ENCODE data around the gene CCDC88C.

GRCh38 chr14:91346838-91347173, 70.8 kb downstream of the CCDC88C start:
- TF ChIP-seq CTCF (optimal IDR thresholded peaks at IDR 0.05 in 1 of 3, IDR thresholded peaks at IDR 0.05 in 1 of 3, conservative IDR thresholded peaks at IDR 0.05 in 1 of 3; ENCODE audit: extremely low read depth in 1 of 3, insufficient read depth in 2 of 3, low read length in 3 of 3) (no peak), EZH2 (IDR thresholded peaks at IDR 0.05; ENCODE audit: low read length) (no peak)

Data from keratinocyte (primary cell).